H1 (cell line): ENCODE data around the gene MBD3. TPM values are rescaled to one million over a fixed set of nuclear protein-coding genes. Genes with fewer than 3 reads are reported as not detected.

ENCODE experiments used
- BRCA1 ChIP-seq: IDR thresholded peaks from 2 replicates; pipeline ENCODE4 v1.6.1; 2012; ENCODE audit warnings: low read depth, low read length, improper control_type of control experiment
- CHD7 ChIP-seq: fragments of 300-600 bp; sonication (generic); IDR thresholded peaks from 2 replicates; pipeline ENCODE4 v1.7.1; 2012; ENCODE audit warnings: low read length, moderate library complexity, mild to moderate bottlenecking, inconsistent platforms; ENCODE audit not compliant: insufficient replicate concordance
- FOSL1 ChIP-seq: IDR thresholded peaks from 2 replicates; pipeline ENCODE4 v1.6.1; 2011; ENCODE audit warnings: mild to moderate bottlenecking, low read depth, low read length, moderate library complexity; ENCODE audit not compliant: insufficient read depth
- JUN ChIP-seq: IDR thresholded peaks from 2 replicates; pipeline ENCODE4 v1.6.1; 2011; ENCODE audit warnings: low read depth, mild to moderate bottlenecking, improper control_type of control experiment, low read length
- NRF1 ChIP-seq: IDR thresholded peaks from 2 replicates; pipeline ENCODE4 v1.6.1; 2011; ENCODE audit warnings: mild to moderate bottlenecking, low read depth, low read length, improper control_type of control experiment
- PHF8 ChIP-seq: fragments of 200-600 bp; sonication (generic); conservative IDR thresholded peaks from 2 replicates; pipeline ENCODE4 v1.7.1; 2012; ENCODE audit warnings: low read depth, mild to moderate bottlenecking, inconsistent platforms, low read length, moderate library complexity
- SAP30 ChIP-seq: fragments of 300-600 bp; sonication (generic); IDR thresholded peaks from 2 replicates; pipeline ENCODE4 v1.7.1; 2012; ENCODE audit warnings: low read length, moderate library complexity, mild to moderate bottlenecking, inconsistent platforms; ENCODE audit not compliant: insufficient read depth, insufficient replicate concordance
- SUZ12 ChIP-seq: fragments of 200-600 bp; sonication (generic); IDR thresholded peaks from 2 replicates; pipeline ENCODE4 v1.6.1; 2012; ENCODE audit warnings: mild to moderate bottlenecking, inconsistent platforms, low read length, moderate library complexity, mixed read lengths
- TCF12 ChIP-seq: IDR thresholded peaks from 2 replicates; pipeline ENCODE4 v1.6.1; 2011; ENCODE audit warnings: low read depth, mild to moderate bottlenecking, low read length
- polyA plus RNA-seq, 7 experiments: library from polyadenylated mRNA; depleted of rRNA in 3 of 7; stranded (reverse) in 5 of 7; unstranded in 2 of 7; fragments of >200 nt in 5 of 7; fragments of 200-250 nt in 2 of 7; gene quantifications; 1 replicate in 5 of 7; 2 replicates in 1 of 7; 4 replicates in 1 of 7; pipeline versions ENCODE4 v1.2.1 to v1.2.3, GENCODE V29; 2011 to 2013; ENCODE audit warnings: missing spikeins in 2 of 7, mixed read lengths in 2 of 7
- total RNA-seq: library from RNA; stranded (reverse); fragmentation: NEBNext Ultra II Directional; extraction: Animal tissue kit (Norgen Biotek cat#: 25700); gene quantifications from 2 replicates; pipeline ENCODE4 v1.2.1, GENCODE V29; 2021

MBD3 gene
- total and polyA plus RNA-seq, 2 of the 8 experiments (the other 6 are each of a cell fraction or from before 2014, with no cell fraction given) = 88.2 to 110 TPM

- no peak for TF ChIP-seq CHD7
- no peak for TF ChIP-seq JUN
- TF ChIP-seq PHF8 = no peak
- no peak for TF ChIP-seq SAP30
- TF ChIP-seq SUZ12 = no peak
- TF ChIP-seq TCF12 = no peak
- no peak for TF ChIP-seq FOSL1
- TF ChIP-seq BRCA1 = no peak
- TF ChIP-seq NRF1 = no peak
Measured at GRCh38 chr19:1526066-1526778, 66.4 kb downstream of the MBD3 start (continued).
